HG03442 (cell line): Measurements from ENCODE around the gene SERTM1.

Experiments
- ATAC-seq: cut with Tn5 transposase; IDR thresholded peaks from one replicate; pipeline ENCODE4 v1.9.1; 2021; ENCODE audit warnings: mild to moderate bottlenecking, moderate library complexity; ENCODE audit not compliant: unreplicated experiment

Gene SERTM1

DNA sequence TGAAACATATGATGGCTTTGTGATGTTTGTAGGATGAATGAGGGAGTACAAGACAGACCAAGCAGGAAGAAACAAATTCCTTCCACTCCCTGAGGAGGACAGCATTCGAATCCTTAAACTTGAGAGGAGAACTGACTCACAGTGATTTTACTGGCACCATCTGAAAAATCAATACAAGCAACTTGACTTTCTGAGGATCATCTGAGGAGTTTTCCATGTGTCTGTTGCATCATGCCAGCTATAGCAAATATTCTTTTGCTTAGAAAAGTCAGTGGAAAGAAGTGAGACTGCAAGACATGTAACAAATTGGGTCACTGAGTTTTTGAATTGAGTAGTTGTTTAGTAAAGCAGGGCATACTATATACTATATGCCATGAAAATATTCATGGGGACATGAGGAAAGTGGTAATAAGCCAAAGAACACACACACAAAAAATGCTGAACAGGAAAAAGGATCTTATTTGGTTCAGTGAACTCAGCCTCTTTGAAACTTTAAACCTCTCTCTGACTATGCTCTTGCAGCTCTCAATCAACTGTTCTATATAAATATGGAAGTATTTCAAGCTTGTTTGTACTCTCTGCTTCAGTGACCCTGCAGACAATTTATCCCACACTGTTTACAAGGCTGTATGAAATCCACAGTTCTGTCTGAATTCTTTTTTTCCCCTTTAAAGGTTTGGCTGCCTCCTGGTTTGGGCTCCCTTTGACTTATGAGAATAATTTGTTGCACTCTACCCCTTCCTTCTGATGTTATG lies 35.5 kb downstream of the SERTM1 start:
- no peak for ATAC-seq

- ATAC-seq = no peak
Measured at GRCh38 chr13:36710396-36710795, 36.6 kb downstream of the SERTM1 start.

- ATAC-seq = no peak
Measured at GRCh38 chr13:36712290-36712689, 38.5 kb downstream of the SERTM1 start.

DNA sequence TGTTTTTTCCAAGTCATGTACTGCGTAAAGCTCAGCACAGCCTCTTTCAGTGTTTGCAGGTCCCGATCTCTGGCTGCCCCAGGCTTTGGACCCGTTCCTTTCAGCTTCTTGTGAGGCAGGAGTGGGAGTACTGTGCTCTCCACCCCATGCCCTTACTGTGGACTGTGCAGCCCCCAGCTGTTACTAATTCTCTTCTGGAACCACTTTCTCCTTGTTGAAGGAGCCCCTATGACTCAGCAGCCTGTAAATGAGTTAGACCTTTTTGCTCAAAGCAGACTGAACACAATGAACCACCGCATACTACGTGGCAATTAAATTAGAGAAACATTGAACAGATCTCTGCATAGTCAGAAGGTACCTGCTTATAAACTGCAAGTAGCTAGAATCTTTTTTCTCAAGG lies 39.0 kb downstream of the SERTM1 start:
- ATAC-seq = no peak

- ATAC-seq = no peak
Measured at GRCh38 chr13:36713887-36714286, 40.1 kb downstream of the SERTM1 start.

- ATAC-seq = no peak
Measured at GRCh38 chr13:36715841-36716240, 42.0 kb downstream of the SERTM1 start.

DNA sequence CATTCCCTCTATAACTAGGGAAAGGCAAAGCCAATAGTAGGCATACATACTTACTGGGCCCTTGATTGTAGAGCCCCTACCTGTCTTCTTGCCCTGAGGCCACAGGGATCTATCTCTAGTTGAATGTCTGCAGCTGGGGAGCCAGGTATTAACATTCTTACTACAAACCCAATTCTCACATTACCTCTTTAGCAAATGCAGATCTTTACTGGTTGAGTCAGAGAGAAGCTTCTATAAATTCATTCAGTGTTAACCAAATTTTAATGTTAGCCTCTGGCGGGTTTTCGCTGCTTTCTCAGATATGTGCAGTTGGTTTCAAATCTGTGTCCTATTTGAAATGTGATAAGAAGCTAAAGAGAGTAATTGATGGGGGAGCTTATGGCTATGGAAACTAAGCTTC lies 43.2 kb downstream of the SERTM1 start:
- ATAC-seq = no peak

GRCh38 chr13:36717966-36718545 lies 44.2 kb downstream of the SERTM1 start:
- no peak for ATAC-seq

- ATAC-seq = no peak
Measured at GRCh38 chr13:36718686-36719085, 44.9 kb downstream of the SERTM1 start.

- no peak for ATAC-seq
Measured at GRCh38 chr13:36724141-36724540, 50.3 kb downstream of the SERTM1 start.

DNA sequence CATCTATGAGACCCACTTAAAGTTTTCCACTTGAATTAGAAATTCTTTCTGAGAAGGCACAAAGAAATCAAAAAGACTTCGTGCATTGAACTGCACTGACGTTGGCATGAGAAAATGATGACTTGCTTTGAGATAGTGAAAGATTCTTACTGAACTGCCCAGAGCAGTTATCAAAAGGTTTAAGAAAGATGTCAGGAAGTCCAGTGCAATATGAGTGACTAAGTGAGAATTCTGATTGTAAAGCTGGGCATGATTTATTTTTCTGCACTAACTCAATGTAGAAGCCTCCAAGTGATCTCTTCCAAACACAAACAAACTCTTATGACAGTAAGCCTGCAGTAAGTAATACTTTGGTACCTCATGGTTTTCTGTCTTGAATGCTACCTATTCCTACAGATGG lies 52.1 kb downstream of the SERTM1 start:
- ATAC-seq = no peak

GRCh38 chr13:36728006-36728405 lies 54.2 kb downstream of the SERTM1 start:
- no peak for ATAC-seq

GRCh38 chr13:36736119-36736726 lies 62.4 kb downstream of the SERTM1 start:
- ATAC-seq = no peak

DNA sequence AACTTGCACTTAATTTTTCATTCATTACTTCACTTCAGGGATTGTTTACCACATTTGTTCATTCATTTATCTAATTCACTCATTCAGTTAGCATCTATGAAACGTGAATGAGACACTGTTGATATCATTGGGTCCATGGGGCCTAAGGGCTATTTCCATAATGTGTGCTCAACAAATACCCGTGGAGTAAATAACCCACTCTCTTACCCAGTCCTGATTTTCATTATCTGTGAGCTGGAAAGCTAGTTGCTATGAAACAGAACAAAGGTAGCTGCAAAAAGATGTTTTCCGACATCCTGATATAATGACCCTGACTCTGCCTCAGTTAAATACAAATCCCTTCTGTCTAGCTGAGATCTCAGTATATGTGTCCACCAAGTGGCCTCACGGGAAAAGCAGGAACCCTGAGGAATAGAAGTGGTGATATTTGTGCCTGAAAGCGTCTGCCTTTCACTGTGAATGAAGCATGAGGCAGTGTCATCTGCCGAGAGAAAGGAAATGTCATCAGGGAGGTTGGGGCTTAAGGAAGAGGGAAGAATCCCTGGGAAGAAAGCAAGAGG lies 63.8 kb downstream of the SERTM1 start:
- ATAC-seq = no peak

- no peak for ATAC-seq
Measured at GRCh38 chr13:36745436-36745835, 71.6 kb downstream of the SERTM1 start.

DNA sequence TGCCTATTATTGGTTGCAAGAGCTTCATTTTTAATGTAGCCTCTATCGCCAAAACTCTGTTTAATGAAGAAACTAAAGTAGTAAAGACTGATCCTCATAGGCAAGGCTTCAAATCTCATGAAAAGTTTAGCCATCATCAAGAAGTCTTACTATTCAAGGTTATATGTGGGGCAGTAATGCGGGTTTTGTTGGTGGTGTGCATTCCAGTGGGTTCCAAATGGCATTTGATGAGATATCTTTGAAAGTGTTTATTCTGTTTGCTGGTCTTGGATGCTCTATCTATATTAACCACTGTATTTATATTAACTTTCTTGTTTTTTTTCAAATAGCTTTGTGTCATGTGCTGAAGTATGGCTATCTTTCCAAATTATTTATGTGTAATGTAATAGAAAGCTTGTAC lies 72.2 kb downstream of the SERTM1 start:
- no peak for ATAC-seq
